Activated gamma-delta T cell treated with Interleukin-2 at 50 U/mL for 16 hours (primary cell): ENCODE measurements around the gene CNPY1.

ENCODE experiments used
- DNase-seq: peaks from one replicate; pipeline ENCODE4 v3.0.0-alpha.2; 2020

CNPY1 gene

DNA sequence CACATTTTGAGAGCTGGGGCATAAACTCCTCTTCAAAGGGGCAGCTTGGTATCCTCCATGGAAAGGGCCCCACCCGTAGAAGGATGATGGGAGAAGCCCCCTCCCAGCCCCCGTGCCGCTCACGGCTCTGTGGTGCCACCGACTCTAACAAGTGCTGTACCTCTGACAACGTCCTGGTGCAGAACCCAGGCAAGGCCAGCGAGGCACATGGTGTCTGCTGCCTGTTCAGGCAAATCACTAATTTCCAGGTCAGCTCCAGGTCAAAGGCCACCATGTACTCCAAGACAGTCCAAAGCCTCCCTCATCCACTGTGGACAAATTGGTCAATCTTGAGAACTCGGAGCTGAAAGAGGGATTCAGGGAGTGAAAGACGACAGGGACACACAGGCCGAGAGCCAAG, 11.4 kb upstream of the CNPY1 start:
- DNase-seq: no peak

DNA sequence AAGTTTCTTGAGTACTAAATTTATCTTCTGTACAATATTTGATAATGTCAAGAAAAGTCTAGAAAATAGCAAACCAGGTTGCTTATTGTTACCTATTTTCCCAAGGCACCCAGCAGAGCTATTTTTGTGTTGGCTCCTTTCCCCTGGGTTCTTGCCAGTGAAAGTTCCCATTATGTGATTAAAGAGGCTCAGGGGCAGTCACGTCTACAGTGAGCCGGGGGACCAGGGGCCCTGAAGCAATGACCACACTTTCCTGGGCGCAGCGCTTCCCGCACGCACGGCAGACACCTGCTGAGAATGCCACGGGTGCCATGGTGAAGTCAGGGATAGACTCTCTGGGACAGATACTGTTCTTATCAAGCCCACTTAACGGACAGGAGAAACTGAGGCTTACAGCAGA, 10.4 kb upstream of the CNPY1 start:
- no peak for DNase-seq

DNA sequence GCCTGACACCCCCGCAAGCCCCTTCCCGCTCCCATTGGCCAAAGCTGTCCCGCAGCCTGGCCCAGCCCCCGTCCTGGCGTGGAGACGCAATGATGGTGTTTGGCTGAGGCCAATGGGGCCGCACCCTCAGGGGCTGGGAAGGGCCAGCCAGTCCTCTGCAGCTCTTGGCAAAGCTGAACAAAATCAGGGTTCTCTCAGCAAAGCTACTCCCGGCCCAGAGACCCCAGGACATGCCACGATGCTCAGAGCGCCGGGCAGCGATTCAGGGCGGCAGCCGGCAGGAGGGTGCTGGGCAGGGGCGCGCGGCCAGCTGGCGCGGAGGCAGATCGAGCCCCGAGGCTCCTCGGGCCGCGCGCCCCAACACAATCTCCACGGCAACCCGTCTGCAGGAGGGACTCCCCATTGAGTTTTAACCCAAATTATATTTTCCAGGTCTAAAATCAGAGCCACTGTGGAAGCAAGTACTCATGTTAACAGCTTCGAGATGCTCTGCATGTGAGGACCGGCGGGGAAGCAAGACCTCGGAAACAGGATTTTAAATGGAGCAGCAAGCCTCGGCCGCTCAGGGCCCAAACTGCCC, 8.8 kb upstream of the CNPY1 start:
- no peak for DNase-seq

DNA sequence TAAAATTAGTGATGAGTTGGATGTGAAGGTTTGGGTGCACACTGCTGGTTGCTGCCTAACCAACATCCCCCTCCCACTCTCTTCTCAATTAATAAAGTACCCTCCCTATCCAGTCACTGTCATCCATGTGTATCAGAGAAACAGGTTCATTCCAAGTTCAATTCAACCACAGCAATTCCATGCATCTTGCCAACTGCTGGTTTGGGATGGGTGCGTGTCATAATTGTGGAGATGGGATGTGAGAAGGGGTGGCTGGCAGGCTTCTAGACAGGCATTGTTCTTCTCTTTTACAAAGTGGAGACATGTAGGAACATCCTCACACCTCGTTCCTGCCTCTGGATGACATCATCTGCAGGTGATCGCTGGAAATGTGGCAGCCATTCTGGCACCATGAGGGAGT, 7.5 kb upstream of the CNPY1 start:
- no peak for DNase-seq

DNA sequence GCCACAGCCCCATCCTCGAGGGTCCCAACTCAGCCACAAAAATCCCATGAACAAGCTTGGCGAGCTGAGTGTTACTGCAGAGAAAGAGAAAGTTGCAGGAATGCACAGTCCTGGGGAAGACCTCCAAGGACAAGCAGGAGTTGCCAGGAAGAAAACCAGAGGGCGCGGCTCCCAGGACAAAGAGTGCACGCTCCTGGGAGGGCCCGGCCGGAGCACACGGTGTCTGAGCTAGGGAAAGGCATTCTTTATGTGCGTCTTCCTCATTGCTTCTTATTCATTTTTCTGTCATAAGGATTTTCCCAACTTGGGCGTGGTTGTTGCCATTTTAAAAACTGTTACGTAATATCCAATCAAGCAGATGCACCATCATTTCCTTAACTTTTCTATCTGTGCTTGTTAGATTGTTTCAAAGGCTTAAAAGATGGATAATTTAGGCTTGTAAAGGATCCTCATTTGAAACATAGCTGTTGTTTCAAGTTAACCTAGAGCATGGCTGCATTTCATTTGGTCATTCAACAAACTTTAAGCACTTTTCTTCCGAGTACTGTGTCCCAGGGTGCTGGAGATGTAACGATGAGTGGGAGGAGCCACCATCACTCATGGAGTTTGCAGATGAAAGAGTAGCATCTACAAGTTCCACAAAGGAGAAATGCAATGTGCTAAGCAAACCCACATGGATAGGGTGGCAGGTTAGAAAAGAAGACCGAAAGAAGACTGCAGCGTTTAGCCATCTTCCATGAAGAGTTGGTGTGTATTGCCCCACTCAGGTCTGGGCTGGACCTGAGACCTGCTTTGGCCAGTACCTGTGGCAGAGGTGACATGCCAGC, 5.6 kb upstream of the CNPY1 start:
- DNase-seq: no peak

DNA sequence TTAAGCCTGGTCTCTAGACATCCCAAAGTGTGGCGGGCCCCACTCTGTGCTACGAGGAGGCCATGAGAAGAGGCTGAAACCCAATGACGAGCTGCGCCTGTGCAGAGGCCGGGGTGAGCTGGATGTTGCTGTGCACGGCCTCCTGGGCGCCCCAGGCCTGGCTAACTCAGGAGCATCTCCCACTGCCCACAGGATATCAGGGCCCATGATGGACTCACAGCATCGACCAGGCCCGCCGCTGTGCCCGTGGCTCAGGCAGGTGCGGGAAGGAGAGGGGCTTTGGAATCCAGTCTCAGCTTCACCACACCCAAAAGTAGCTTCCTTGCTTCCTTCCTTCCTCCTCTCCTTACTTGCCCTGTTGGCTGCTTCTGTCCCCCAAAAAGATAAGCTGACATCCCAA, 4.6 kb upstream of the CNPY1 start:
- DNase-seq: no peak

DNA sequence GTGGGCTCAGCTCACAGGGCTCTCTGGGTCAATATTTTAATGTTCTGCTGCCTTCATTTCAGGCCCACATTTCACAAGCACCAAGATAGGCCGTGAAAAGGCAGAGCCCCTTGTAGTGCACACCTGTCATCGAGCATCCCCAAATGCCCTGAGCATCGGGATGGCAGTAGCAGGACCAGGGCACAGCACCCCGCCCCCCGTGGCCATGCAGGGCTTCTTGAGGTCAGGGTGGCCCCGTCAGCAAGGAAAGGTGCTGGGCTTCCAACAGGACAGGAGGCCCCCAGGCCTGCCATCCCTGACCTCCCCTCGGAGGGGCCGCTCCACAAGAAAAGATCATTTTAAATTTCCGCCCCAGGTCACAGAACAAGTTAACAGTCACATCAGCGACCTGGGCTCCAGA, 2.9 kb upstream of the CNPY1 start:
- no peak for DNase-seq

DNA sequence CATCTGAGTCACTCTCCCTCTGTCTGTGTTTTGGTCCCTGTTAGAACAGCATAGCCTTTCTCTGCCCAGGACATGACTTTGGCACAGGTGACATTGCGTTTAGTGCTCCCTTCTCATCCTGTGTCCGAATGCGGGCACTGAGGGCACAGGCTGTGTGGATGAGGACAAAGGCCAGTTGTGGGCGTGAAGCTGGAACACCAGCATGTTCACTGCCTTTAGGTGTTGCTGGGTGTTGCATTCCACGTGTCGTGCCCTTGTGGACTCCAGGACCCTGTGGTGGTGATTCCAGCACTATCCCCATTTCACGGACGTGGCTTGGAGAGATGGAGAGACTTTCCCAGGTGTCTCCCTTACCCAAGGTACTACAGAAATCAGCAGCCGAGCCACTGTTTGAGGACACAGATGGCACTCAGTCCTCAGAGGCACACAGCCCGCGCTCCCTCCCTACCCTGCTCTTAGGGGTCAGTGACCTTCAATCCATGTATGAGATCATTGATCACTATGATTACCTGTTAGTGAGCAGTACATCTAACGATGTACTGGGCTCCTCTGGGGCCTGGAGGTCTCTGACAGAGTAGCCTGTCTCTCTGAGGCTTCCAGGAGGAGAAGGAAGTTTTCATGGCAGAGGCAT, 917 bp upstream of the CNPY1 start:
- no peak for DNase-seq

DNA sequence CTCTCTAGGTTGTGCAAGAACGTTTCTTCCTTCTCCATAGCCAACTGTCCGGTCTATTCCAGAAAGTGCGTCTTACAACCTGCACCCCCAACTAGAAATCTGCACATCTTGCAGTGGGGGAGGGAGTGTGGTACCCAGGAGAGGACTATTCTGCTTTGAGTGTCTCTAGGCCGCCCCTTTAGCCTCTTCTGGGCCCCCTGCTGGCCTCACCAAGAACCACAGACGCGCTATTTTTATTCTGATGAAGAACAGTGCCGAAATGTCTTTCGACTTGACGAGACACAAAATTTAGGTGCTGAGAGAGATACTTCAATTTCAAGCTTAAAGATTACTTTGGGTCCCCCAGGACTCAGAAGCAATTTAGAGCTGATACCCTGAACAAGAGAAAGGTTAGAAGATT, 1.0 kb downstream of the CNPY1 start:
- DNase-seq: no peak

DNA sequence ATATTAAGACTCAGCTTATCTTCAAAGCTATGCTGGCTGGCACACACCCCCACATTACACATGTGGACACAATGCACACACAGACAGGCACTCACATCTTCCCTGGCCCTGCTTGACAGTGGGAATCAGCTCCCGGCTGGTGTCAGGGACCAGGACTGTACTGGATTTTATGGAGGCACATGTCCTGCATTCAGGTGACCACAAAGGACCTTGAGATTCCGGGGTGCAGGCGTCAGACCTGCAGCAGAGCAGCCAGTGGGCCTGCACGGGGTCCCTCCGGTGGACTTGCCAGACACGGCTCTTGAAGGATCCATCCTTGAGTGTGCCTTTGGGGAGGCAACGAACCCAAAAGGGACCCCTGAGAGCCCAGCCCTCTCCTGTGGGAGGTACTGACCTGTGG, 1.9 kb downstream of the CNPY1 start:
- no peak for DNase-seq

DNA sequence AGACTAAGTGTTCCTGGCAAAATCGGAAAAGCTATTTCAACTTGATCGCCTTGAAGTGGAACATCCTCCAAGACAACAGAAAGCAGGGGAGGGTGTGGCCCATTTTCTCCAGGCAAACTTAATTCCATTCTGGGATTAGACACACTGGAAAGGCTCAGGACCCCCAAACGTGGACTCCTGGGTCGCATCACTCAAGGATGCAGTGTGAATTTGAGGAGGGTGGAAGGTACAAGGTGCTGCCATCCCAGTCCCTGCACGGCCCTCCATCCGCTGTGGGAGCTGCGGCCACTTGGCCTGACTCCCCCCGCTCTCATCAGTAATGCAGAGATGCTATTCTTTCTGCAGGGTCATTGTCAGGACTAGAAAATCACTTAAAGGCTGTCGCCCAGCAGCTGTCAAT, 2.4 kb downstream of the CNPY1 start:
- no peak for DNase-seq

DNA sequence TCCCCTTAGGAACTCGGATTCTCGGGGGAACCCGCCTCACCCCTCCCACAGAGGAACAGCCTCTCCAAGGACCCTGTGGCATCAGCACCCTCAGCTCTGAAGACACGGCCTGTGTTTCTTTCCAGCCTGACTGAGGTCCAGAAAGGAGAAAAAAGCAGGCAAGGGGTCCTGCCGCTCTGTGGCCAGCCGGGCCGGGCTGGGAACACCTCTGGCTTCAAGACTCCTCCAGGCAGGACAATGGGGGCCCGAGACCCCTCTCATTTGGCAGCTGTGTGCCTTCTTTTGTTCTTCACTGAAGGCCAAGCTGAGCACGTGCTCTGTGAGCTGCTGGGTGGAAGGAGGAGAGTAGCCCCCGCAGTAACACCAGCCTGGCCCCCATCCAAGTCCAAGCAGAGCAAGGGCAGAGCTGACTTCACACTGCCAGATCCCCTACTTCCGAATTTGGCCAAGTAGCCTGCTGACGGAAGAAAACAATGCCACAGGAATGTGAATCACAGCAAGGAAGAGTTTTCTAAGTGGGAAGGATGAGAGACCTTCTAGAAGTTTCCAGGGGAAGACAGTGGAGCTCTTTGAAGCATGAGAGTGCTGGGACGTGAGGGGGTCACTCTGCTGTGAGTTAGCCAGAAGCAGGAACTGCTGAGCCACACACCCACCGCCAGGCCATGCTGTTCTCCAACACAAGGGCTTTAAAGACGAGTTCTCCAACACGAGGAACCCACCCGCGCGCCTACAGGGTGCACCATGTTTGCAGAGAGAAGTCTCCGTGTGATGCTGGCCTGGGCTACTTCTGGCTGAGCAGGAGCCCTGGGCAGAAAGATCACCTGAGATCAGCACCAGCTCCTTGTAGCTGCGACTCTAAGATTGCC, 3.1 kb downstream of the CNPY1 start:
- no peak for DNase-seq

DNA sequence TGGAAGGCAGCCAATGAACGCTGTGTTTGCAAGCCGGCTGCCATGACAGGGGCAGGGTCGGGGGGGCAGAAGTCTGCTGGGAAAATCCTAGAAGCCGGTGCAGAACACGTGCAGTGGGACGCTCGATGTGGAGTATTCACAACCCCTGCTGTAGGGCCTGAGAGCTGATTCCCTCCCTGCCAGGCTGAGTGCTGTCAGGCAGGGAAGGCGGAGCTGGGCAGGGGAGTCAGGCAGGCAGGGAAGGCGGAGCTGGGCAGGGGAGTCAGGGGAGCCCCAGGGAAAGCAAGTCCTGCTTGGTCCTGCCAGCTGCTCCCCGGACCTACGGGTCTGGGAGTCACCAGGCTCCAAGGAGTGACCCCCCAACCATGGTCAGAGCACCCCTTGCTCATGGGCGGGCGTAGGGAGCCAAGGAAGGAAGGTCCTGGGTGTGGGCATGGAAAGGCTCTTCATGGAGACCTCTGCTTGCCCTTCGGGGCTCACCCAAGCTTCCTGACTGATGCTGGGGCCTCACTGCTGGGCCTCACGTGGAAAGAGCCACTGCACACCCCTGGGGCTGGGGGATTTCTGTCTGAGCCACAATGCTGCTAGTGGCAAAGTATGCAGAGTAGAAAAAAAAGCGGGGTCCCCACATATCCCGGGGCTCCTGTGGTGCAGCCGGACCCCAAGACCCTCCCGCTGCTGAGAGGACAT, 4.2 kb downstream of the CNPY1 start:
- no peak for DNase-seq

DNA sequence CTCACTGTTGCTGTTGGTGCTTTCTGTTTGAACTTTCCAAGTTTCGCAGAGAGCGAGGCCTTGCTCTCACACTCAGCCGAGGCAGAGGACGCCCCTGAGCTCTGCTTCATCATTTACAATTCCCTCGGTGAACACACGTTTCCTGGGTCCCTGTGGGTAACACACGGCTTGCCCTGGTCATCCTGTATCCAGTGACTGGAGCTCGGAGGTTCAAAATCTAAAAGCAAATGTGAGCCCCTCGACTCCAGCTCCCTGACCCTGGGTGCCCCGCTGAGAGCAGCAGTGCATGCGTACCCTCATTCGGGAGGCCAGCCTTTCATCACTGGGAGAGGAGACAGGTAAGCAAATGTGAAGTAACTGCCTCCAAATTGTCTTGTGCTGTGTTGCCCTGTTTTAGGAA, 5.8 kb downstream of the CNPY1 start:
- DNase-seq: no peak

DNA sequence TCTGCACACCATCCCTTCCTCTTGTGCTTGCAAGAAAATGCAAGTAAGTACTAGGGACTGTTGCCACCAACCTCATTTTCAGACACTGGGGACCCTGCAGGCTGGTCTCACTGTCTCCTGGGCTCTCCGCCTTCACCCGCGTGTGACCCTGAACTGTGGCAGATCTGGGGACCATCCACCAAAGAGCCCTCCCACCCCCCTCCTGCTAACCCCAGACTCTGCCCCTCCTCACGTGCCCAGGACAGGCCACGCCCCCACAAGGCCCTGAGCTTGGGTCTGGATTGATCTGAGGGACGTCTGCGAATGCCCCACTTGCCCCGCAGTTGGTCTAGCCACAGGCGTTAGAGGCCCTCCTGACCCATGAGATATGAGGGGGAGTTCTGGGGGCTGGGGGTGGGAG, 8.1 kb downstream of the CNPY1 start:
- DNase-seq: no peak

DNA sequence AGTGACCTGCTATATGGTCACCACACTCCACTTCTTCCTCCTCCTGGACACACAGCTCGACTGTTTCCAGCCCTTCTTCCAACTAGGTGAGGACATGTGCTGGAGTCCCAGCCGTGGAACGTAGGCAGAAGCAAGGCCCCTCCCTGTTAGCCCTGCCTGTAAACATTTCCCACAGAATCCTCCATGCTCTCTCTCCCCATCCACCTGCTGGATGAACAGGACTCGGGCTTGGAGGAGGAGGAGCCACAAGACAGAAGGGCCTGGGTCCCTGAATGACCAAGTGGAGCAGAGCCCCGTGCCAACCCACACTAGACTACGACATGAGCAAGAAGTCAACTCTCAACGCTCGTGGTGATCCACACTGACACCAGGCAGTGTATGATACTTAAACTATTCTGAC, 9.9 kb downstream of the CNPY1 start:
- no peak for DNase-seq

DNA sequence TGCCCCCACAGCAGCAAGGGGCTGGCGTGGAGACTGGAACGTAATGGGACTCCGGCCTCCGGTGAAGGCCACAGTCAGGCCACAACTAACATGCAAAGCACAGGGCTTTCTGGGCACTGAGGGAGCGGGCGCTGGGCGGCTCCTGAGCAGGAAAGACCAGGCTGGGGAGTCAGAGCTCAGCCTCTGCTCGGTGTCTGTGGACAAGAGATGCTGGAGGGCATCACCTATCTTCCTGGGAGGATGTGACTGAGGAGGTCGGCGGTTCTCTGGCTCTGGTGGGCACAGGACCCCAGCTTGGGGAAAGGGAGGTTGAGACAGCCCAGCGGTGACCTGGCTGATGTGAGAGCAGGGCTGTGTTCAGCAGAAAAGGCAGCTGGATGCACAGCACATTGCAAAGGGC, 11.7 kb downstream of the CNPY1 start:
- no peak for DNase-seq

DNA sequence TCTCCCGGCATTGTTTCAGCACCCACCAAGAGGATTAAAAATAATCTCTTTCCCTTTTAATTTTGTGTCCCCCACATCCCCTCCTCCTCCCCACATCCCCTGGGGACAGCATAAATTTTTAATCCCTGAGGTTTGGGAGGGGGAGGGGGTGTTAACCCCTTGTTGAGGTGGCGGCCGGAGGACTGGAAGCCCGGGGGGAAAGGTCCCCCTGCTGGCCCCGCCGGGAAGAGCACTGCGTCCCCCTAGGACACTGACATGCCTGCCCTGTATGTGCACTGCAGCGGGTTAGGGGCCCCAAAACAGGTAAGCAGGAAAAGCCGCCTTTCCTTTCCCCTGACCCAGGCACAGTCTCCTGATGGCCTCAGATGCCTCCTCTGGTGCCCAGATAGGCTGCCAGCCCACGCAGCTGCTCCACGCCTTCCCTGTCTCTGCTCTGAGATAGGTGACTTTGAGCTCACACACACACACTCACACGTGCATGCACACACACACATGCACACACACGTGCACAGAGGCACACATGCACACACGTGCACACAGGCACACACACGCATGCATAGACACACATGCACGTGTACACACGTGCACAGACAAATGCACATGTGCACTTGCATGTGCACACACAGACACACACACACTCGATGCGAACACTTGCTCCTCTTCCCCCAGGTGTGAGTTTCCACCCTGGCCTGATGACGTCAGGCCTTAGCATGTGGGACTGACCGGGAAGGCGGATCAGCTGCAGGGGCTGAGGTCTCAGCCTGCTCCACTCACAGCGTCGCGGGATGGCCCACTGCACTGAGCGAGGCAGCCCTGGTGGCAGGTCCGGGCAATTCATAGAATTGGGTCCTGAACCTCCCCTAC, 12.3 kb downstream of the CNPY1 start:
- DNase-seq: no peak

DNA sequence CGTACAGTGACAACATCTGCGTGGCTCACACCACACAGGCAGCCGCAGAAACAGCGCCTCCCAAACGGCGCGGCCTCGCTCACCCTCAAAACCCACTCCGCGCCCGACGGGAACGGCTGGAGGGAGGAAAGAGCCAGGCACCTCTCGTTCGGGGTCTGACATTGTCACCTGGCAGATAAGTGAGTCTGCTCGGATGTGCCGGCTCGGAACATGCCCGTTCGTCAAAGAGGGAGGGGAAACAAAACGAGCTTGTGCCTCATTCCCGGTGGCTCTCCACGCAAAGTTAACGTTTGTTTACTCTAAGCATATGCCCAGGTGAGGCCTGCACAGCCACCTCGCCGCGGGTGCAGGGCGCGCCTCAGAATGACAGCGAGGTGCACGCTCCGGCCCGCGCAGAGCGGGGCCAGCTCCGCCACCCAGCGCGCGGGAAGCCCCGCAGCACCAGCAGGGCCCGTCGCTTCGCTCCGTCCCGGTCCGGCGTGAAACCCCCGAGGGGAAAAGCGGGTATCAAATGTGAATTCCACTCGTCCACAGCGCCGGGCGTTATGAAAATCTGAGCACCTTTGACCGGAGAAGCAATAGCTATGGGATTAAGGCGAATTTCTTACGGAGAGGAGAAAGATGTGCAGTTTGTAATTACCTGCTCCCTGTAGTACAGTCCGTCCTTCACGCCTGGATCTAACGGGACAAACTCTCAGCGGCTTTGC, 13.1 kb downstream of the CNPY1 start:
- DNase-seq: no peak

DNA sequence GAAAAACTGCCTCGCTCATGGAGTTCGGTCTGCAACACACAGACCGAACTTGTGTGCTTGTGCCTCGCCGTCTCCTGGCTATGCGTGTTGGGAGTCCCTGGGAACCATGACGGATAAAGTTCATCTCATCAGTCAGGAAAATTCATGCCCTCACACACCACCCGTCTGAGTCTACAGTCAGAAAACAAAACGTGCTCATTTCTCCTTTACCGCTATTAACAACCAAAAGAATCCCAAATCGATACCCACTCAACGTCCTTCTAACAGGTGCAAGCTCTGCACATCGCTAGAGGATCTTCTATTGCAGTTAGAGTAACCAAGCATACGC, 13.6 kb downstream of the CNPY1 start:
- DNase-seq: no peak

DNA sequence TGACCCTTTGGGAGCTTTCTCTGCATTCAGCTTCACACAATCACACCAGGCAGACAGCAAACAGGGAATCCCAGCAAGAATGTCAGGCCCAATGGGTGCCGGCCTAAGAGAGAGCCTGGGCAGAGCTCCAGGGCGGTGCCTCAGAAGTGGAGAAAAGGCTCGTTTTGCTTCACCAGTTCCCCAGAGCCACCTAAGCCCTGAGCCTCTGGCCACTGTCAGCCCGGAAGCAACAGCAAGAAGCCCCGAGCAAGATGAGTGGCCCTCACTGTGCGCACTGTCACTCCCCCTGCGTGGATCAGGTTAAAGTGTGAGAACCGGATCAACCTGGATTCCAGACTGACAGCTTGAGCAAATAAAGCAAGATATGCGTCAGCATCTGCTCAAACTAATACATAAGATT, 14.7 kb downstream of the CNPY1 start:
- no peak for DNase-seq
